Erythroblast (primary cell): Measurements from ENCODE around the gene IMMP2L.

Experiments
- GATA1 ChIP-seq: IDR thresholded peaks from 2 replicates; pipeline ENCODE4 v1.6.1; 2011; ENCODE audit warnings: low read depth, mild to moderate bottlenecking, control low read depth, low read length, moderate library complexity
- POLR2A ChIP-seq: IDR thresholded peaks from 2 replicates; pipeline ENCODE4 v1.6.1; 2011; ENCODE audit warnings: mild to moderate bottlenecking, low read length

DNA sequence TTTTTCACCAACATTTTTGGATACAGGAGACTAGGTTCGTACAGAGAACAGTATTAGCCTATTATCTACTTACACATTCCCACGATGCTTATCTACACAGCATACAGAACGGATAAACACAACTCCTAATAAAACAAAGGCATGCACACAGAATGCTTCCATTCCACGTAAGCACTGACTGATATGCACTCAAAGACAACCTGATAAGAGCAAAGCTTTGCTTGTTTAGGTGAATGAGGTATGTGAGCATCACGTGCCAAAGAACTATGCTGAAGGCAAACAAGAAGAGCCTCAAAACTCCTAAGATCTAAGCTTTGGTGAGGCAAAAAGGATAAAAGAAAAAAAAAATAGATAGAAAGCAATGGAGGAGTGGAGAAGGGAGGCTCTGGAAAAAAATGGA is 884.9 kb downstream of the IMMP2L start:
- TF ChIP-seq POLR2A (no peak), GATA1 (no peak)
